Measurements from ENCODE around the gene MZT2A.

Gene MZT2A

DNA sequence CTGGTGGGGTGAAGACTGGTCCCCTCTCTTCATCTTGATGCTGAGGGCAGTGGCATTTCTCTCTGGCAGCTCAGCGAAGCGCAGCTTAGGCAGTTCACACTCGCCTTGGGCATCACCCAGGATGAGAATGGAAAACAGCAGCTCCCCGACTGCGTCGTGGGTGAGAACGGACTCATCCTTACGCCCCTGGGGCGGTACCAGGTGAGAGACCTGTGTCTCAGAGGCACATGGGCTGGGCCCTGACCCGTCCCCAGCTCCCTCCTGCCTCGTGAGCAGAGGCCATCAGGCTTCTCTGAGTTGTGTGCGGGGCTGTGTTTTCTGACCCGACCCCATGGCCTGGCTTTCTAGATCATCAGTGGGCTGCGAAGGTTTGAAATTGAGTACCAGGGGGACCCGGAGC, 27.3 kb upstream of the MZT2A start:
- TF ChIP-seq FOXP2 (optimal IDR thresholded peaks at IDR 0.05; ENCODE audit: borderline replicate concordance, extremely low read depth, extremely low read length, insufficient read depth) = no peak
- TF ChIP-seq POLR2AphosphoS5 (IDR thresholded peaks at IDR 0.05; ENCODE audit: low read depth, low read length) = no peak
- TF ChIP-seq, protein P1, sequence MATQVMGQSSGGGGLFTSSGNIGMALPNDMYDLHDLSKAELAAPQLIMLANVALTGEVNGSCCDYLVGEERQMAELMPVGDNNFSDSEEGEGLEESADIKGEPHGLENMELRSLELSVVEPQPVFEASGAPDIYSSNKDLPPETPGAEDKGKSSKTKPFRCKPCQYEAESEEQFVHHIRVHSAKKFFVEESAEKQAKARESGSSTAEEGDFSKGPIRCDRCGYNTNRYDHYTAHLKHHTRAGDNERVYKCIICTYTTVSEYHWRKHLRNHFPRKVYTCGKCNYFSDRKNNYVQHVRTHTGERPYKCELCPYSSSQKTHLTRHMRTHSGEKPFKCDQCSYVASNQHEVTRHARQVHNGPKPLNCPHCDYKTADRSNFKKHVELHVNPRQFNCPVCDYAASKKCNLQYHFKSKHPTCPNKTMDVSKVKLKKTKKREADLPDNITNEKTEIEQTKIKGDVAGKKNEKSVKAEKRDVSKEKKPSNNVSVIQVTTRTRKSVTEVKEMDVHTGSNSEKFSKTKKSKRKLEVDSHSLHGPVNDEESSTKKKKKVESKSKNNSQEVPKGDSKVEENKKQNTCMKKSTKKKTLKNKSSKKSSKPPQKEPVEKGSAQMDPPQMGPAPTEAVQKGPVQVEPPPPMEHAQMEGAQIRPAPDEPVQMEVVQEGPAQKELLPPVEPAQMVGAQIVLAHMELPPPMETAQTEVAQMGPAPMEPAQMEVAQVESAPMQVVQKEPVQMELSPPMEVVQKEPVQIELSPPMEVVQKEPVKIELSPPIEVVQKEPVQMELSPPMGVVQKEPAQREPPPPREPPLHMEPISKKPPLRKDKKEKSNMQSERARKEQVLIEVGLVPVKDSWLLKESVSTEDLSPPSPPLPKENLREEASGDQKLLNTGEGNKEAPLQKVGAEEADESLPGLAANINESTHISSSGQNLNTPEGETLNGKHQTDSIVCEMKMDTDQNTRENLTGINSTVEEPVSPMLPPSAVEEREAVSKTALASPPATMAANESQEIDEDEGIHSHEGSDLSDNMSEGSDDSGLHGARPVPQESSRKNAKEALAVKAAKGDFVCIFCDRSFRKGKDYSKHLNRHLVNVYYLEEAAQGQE (IDR thresholded peaks at IDR 0.05; ENCODE audit: insufficient read depth in 1 of 2, low read depth in 2 of 2, low read length in 2 of 2) = no peak
- TF ChIP-seq SIN3A (IDR thresholded peaks at IDR 0.05; ENCODE audit: borderline replicate concordance, insufficient read depth, low read length) = no peak
- TF ChIP-seq TAF1 (IDR thresholded peaks at IDR 0.05; ENCODE audit: borderline replicate concordance, insufficient read depth, low read length) = no peak

DNA sequence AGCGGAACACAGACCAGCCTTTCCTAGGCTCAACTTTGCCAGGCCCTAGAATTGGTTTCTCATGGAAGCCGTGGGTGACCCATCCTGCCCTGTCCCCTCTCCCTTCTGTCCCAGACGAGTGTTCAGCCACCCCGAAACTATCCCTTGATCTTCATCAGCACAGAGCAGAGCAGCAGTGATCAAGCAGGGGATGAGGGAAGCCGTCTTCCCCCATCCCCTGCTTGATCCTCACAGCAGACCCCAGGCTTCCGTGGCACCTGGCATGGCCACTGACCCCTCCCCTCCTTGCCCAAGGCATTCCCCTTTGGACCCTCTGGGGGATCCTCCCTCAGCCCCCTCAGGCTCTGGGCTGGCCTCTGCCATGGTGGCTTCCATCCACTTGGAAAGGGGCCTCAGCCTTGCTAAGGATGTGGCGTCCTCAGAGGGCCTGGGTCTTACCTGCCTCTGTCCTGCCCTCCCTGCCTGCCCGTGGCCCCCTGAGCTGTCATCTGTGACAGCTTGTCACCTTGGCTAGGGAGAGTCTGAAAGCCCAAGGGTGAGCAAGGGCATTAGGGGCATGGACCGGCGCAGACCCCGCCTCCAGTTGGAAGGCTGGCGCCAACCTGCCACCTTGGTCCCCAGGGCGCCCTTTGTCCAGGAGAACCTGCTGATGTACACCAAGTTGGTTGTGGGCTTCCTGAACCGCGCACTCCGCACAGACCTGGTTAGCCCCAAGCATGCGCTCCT, 25.1 kb upstream of the MZT2A start:
- TF ChIP-seq POLR2AphosphoS5 (IDR thresholded peaks at IDR 0.05; ENCODE audit: low read depth, low read length) (no peak), FOXP2 (optimal IDR thresholded peaks at IDR 0.05; ENCODE audit: borderline replicate concordance, extremely low read depth, extremely low read length, insufficient read depth) (no peak), SIN3A (IDR thresholded peaks at IDR 0.05; ENCODE audit: borderline replicate concordance, insufficient read depth, low read length) (no peak), TAF1 (IDR thresholded peaks at IDR 0.05; ENCODE audit: borderline replicate concordance, insufficient read depth, low read length) (no peak)
- TF ChIP-seq, protein P1 (IDR thresholded peaks at IDR 0.05; ENCODE audit: insufficient read depth in 1 of 2, low read depth in 2 of 2, low read length in 2 of 2) = no peak

DNA sequence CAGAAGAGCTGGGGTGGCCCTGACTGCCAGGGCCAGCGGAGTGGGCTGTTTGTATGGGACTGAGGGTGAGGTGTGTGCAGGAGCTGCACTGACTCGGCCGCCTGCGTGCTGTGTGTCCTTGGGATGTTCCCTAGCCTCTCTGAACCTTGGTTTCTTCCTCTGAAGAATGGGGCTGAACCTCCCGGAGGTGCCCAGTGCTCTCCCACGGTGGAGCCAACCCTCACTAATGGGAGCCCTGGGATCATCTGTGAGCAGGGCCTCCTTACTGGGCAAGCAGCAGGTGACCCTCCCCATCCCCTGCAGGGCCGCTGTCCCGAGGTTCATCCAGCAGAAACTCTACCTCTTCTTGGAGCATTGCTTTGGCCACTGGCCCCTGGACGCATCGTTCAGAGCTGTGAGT, 23.8 kb upstream of the MZT2A start:
- TF ChIP-seq, protein P1 (IDR thresholded peaks at IDR 0.05; ENCODE audit: insufficient read depth in 1 of 2, low read depth in 2 of 2, low read length in 2 of 2) = no peak
- no peak for TF ChIP-seq FOXP2 (optimal IDR thresholded peaks at IDR 0.05; ENCODE audit: borderline replicate concordance, extremely low read depth, extremely low read length, insufficient read depth)

DNA sequence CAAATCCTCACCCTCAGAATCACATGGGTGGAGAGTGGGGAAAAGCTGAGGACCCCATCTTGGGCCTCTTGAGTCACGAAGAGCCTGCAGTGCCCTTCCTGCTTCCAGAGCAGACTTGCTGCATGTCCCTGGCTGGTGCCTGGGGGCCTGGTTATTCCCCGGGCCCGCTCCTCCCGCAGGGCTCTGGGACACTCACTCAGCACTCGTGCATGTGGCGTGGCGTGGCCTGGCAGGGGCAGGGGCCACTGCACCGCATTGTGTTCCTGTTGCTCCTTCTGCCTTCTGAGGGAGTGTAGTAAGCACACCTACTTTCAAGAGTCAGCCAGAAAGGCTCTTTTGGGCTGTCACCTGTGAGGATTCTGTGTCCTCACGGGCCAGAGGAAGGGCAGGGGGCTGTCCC, 17.4 kb upstream of the MZT2A start:
- TF ChIP-seq TAF1 (IDR thresholded peaks at IDR 0.05; ENCODE audit: borderline replicate concordance, insufficient read depth, low read length) = no peak
- TF ChIP-seq POLR2AphosphoS5 (IDR thresholded peaks at IDR 0.05; ENCODE audit: low read depth, low read length) = no peak
- TF ChIP-seq, protein P1 (IDR thresholded peaks at IDR 0.05; ENCODE audit: insufficient read depth in 1 of 2, low read depth in 2 of 2, low read length in 2 of 2) = no peak

Measured in PFSK-1 (cell line).